ENCODE measurements around the gene CH25H. TPM values are rescaled to one million over a fixed set of nuclear protein-coding genes. Genes with fewer than 3 reads are reported as not detected.
"Not testable (repeated sequence)": the region's sequence is repeated elsewhere in the genome, so short reads cannot be mapped to it uniquely, and the experiment has no call there.

The CH25H gene
- total RNA-seq, 4 donors from 2014 or later, result 0.70 to 9.9 (median 3.1) TPM; not detected in 1

- no peaks in the 10 kb centered on the region for H3K27me3 ChIP-seq
- DNase-seq, result no peak
- no peak overlapping the region for H3K27ac ChIP-seq
- H3K9me3 ChIP-seq, result no peaks in the 10 kb centered on the region
- TF ChIP-seq POLR2A (IDR thresholded peaks at IDR 0.05), result no peak
- no peak for TF ChIP-seq CTCF (IDR thresholded peaks at IDR 0.05)
- no peaks in the 10 kb centered on the region for H3K36me3 ChIP-seq
- no peaks in the 10 kb centered on the region for H3K4me1 ChIP-seq
- no peak overlapping the region for H3K4me3 ChIP-seq
Measured at GRCh38 chr10:89173075-89173474, 34.0 kb downstream of the CH25H start.

- Histone ChIP-seq H3K27ac (no peak overlapping the region), H3K9me3 (no peaks in the 10 kb centered on the region), H3K36me3 (no peaks in the 10 kb centered on the region), H3K4me3 (no peak overlapping the region), H3K27me3 (no peaks in the 10 kb centered on the region), H3K4me1 (no peaks in the 10 kb centered on the region)
- DNase-seq, result no peak
- TF ChIP-seq CTCF (IDR thresholded peaks at IDR 0.05) (no peak), POLR2A (IDR thresholded peaks at IDR 0.05) (no peak)
Measured at GRCh38 chr10:89171996-89172395, 35.1 kb downstream of the CH25H start.

GRCh38 chr10:89171263-89171872 is 35.7 kb downstream of the CH25H start:
- DNase-seq, result no peak
- Histone ChIP-seq H3K9me3 (no peaks in the 10 kb centered on the region), H3K27ac (no peak overlapping the region), H3K4me3 (no peak overlapping the region), H3K36me3 (no peaks in the 10 kb centered on the region), H3K27me3 (no peaks in the 10 kb centered on the region), H3K4me1 (no peaks in the 10 kb centered on the region)
- TF ChIP-seq POLR2A (IDR thresholded peaks at IDR 0.05) (no peak), CTCF (IDR thresholded peaks at IDR 0.05) (no peak)

GRCh38 chr10:89168354-89168900 is 38.7 kb downstream of the CH25H start:
- not testable (repeated sequence) for H3K4me1 ChIP-seq, H3K27ac ChIP-seq, DNase-seq, H3K36me3 ChIP-seq, H3K4me3 ChIP-seq, H3K9me3 ChIP-seq, H3K27me3 ChIP-seq

- no peak overlapping the region for H3K4me3 ChIP-seq
- no peaks in the 10 kb centered on the region for H3K9me3 ChIP-seq
- no peak overlapping the region for H3K27ac ChIP-seq
- no peaks in the 10 kb centered on the region for H3K36me3 ChIP-seq
- no peak for DNase-seq
- no peaks in the 10 kb centered on the region for H3K27me3 ChIP-seq
- no peak for TF ChIP-seq POLR2A (IDR thresholded peaks at IDR 0.05)
- TF ChIP-seq CTCF (IDR thresholded peaks at IDR 0.05), result no peak
- H3K4me1 ChIP-seq, result no peaks in the 10 kb centered on the region
Measured at GRCh38 chr10:89167915-89168314, 39.2 kb downstream of the CH25H start.

- no peak overlapping the region for H3K4me3 ChIP-seq
Measured at GRCh38 chr10:89165923-89166322, 41.2 kb downstream of the CH25H start.

More at GRCh38 chr10:89165923-89166322, 41.2 kb downstream of the CH25H start:
- Histone ChIP-seq H3K4me1 (no peaks in the 10 kb centered on the region), H3K36me3 (no peaks in the 10 kb centered on the region), H3K27me3 (no peaks in the 10 kb centered on the region), H3K9me3 (no peaks in the 10 kb centered on the region), H3K27ac (no peak overlapping the region)
- TF ChIP-seq POLR2A (IDR thresholded peaks at IDR 0.05) (no peak), CTCF (IDR thresholded peaks at IDR 0.05) (no peak)
- DNase-seq, result no peak
